Stimulated activated CD4-positive, alpha-beta T cell treated with anti-CD3 and anti-CD28 coated beads, Interleukin-1b, Interleukin-23, amount 100 ng/mL, for 24 hours (primary cell): ENCODE data around the gene RNF207.

Experiments
- DNase-seq, 4 experiments: peaks; one replicate each; pipeline ENCODE4 v3.0.0-alpha.2; 2020; ENCODE audit warnings: low read depth in 4 of 4, low spot score in 1 of 4

The RNF207 gene

DNA sequence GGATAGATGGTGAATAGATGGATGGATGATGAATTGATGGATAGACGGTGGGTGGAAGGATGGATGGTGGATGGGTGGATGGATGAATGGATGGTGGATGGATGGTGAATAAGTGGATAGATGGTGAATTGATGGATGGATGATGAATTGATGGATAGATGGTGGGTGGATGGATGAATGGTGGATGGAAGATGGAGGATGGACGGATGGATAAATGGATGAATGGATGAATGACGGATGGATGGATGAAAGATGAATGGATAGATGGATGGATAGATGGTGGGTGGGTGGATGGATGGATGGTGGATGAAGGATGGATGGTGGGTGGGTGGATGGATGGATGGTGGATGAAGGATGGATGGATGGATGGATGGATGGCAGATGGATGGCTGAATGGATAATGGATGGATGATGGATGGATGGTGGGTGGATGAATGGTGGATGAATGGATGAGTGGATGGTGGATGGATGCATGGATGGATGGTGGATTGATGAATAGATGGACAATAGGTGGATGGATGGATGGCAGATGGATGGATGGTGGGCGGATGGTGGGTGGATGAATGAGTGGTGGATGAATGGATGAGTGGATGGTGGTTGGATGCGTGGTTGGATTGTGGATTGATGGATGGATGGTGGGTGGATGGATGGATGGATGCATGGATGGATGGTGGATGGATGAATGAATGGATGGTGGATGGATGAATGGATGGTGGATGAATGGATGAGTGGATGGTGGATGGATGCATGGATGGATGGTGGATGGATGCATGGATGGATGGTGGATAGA is 31.1 kb upstream of the RNF207 start:
- no peak for DNase-seq

DNA sequence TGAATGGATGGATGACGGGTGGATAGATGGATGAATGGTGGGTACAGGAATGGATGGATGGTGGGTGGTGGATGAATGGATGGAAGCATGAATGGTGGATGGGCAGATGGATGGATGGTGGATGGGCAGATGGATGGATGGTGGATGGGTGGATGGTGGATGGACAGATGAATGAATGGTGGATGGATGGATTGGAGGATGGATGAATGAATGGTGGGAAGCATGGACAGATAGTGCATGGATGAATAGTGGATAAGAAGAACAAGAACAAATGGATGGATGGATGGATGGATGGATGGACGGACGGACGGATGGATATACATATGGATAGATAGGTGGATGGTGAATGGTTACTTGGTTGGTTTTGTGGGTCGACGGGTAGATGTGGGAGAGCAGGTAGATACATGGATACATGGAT is 30.5 kb upstream of the RNF207 start:
- no peak for DNase-seq

DNA sequence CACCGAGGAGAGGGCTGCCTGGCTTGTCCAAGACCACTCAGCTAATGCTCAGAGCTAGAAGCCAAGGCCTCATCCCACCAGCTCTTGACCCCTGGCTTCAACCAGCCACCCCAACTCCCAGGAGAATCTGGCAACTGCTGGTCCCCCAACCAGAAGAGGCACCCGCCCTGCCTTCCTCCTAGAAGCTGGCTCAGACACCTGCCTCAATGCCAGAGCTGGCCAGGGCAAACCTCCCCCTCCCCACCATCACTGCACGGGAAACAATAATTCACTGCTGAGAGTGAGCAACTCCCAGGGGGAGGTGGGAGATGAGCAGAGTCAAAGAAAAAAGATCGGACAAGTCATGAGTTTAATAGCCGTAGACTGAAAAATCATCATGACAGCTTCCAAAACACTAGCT is 29.1 kb upstream of the RNF207 start:
- no peak for DNase-seq

DNA sequence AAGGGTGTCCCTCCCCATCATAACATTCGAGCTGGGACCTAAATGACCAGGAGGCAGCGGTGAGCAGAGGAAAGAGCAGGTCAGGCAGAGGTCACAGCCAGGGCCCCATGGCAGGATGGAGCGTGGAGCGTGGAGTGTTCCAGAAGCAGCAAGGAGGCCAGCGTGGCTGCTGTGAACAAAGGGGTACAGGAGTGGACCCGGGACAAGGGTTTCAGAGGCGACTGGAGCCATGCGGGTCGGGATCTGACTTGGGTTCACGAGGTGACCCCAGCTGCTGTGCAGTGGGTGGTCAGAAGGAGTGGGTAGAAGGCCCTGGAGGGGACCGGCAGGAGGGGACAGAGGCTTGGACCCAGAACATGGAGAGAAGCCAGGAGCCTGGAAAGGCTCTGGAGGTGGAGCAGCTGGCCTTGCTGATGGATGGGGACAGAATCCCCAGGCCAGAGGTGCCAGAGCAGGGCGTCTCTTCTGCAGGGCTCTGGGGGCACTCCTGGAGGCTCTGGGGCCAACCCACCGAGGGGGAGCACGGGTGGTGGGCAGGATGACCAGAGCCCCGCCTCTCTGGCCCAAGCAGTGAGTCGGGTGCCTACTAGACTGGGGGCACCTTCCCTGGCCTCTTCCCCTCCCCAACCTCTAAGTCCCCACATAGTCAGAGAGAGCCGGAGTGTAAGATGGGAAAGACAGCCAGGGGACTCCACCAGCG is 28.1 kb upstream of the RNF207 start:
- DNase-seq: no peak

DNA sequence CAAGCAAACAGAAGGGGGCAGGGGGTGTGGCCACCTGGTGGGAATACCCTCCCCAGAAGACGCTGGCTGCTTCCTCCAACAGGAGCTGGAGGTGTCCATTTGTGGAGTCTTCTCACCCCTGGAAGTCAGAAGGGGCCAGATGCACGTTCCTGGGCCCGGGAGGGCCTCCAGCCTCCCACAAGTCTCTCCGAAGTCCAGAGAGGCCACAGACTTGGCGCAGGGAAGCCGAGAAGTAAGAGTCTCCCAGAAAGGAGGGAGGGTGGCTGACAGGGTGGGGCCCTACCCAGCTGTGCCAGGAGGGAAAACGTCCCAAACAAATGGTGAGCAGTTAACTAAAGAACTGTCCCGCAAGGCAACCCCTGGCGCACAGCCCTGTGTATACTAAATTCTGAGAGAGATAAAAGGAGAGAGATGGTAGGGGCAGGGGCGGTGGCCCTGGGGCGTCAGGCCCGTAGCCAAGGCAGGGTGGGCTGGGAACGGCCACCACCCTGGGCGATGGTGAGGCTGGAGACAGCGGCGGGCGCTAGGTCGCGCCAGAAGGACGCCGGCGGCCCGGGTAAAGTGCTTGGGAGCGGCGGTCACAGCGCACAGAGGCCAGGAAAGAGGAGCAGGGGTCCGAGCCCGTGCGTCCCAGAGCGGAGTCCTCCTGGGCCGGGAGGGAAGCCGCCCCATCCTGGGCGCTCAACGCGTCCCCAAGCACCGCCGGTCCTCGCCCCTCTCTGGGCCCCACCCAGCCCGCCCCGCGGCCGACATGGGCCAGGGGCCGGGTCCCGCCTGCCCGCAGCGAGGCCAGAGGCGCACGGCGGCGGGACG is 27.0 kb upstream of the RNF207 start:
- no peak for DNase-seq

DNA sequence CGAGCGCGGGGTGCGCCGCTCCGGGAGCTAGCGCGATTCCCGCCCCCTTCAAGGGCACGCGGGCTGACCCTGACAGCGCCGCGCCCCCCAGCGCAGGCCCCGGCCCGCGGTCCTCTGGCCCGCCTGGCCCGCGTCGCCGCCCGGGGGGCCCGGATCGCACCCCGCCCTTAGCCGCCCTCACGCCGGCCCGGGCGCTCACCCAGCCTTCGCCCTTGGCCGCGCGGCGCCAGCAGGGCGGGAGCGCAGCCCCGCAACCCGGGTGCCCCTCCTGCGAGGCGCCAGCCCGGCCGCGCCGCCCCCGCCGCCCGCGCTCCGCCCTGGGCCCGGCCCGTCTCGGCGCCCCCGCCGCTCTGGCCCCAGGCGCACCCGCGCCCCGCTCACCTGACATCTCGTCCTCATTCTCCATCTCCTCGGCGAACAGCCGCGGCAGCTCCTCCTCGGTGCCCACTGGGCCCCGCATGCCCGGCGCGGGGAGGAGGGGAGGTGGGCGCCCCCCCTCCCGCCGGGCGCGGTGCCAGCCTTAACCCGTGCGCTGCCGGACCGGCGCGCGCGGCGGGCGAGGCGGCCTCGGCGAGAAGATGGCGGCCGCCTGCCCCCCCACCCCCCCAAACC is 26.2 kb upstream of the RNF207 start:
- DNase-seq: no peak

DNA sequence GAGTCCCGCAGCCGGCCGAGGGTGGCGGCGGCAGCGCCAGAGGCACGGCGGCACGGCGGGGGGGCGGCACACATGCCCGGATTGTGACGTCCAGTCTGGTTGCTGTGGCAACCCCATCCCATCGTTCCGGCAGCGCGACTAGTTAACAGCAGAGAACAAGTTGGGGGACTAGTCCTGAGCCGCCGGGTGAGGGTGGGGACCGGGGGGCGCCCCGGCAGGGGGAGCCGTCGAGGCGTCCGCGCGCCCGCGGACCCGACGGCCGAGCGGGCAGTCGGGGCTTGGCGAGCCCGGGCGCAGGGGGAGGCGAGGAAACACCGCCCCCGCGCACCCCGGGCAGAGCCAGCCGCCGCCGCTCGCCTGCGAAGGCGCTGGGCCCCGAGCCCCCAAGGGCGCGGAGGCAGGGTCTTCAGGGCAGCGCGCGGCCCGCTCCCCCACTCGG is 25.6 kb upstream of the RNF207 start, which contains the start of gene CHD5:
Gene CHD5 (minus strand): TSS at position 54 of the 439 bp plus-strand sequence. CDS start 298 bp downstream, outside the sequence.
- DNase-seq: no peak

DNA sequence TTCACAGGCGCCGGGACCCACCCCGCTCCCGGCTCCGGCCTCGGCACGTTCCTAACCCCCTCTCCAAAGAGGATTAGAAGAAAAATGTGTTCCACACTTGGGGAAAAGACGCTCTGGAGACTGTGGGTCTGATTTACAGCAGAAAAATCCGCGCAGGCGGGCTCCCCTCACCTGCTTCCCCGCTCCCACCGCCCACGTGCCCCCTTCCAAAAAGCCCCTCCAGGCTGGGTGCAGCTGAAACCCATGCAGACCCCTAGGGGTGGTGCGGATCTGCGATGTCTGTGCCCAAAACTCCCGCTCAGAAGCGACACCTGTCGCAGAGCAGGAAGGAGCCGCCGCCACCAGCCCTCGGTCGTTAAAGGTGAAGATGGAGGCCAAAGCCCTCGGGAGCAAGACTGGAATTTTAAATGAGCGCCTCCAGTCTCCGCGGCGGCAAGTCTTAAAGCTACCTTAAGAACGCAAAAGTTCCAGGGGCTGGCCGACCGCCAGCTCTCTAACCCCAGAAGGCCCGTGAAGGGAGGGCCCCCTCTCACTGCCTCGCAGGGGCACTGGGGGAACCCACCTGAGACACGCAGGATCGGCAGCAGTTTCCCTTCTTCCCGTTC is 25.1 kb upstream of the RNF207 start:
- DNase-seq: no peak

DNA sequence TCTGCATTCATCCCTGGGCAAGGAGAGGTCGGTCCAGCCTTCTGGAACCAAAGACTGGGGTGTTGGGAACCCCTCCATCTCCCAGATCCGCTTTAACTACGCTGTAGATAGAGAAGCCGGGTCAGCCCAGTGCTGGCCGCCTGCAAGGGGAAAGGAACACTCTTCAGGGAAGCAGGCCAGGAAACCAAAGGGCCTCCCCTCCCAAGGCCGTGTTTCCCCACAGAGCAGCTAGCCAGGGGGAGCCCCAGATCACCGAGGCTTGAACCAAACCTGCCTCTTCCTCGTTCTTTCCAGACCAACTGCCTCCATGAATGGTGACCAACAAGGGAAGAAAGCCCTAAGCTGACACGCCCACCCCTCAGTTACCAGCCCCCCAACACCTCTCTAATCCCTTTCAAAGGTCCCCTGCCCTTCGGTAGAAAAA is 24.6 kb upstream of the RNF207 start:
- DNase-seq: no peak

DNA sequence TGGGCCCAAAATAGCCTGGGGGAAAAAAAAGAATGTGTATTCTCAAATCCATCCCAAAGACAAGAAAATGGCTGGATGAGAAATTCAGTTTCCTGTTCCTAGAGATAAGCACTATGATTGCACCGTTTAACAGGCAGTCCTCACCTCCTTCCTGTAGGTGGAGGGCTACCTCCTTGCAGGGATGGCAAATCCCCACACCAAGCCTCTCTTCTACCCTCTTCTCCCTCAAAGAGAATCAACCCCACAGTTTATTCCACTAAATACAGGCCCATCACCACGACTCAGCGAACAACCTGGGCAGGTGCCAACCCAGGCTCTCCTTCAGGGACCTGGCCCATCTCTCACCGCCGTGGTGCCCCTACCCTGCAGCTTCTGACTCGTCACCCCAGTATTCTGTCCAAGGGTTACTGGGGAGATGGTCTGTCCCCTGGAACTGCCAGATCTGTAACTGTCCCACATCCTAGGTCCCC is 22.4 kb upstream of the RNF207 start:
- DNase-seq: no peak

DNA sequence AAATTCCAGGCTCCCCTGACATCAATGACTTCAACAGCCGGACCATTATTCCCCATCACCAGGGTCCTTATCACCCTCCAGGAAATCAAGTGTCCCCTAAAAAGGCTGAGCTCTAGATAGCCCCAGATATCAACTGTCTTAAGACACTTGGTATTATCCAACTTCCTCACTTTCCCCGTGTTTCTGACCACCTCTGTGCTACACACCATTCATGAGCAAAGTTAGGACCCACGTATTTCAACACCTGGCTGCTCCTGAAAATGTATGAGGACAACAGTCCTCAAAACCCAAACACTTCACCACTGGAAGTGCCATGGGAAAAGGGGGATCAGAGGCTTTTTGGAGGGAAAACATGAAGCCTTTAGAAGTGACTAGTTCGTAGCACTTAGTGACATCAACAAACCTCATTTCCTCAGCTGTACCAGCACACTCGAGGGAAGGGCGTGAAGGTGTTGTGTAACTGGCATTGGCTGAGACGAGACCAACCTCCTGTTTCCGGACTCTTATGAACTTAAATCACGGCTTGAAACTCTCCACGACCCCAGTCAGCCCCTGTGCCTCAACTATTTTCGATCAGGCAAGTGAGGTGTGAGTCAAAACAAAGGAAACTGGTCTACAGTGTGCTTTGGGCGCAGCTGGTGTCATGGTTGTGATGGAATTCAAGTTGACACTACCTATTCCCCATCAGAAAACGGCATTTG is 21.7 kb upstream of the RNF207 start:
- no peak for DNase-seq

DNA sequence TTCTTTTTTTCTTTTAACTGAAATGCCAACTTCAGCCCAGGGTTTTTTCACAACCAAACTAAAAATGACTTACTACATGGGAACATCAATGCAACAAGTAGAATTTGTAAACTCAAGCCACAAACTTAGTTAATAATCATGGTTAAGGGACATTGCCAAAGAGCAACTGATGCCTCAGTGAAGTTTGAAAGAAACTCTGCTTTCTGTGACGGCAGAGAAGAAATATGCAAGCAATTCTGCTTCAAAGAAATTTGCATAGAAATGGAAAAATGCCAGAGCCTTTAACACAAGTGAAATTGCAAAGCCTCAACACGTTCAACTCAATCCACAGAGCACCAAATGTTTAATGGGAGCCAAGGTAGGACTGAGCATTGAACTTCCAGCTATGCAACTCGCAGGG is 20.8 kb upstream of the RNF207 start:
- DNase-seq: no peak

DNA sequence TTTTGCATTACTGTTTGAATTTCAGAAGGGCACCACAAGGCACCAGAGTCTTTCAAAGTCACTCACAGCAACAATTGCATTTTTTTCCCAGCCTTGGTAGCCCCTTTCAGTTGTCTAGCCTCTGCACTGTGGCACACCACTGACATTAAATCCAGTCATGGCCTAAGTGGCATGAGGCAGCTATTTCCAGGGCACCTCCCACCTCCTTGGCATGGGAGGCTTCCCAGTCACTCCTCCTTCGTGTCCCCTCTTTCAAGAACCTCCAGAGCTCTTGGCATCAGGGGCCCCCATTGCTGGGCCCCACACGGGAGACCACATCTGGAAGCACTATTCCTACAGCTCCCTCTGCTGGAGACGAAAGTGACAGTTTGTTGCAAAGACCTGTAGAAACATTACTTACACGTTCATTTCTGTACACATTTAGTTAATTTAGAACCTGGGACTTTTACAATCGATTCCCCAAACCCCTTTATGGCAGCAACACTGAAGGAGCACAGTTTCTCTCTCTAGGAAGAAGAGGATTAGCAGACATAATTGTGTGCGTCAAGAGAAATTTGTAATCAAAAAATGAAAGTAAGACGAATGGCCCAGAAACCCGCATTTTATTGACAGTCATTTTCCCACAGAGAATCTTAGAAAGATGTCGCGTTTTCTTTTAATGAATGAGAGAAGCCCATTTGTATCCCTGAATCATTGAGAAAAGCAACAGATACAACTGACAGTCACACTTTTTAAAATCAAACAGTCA is 20.1 kb upstream of the RNF207 start:
- DNase-seq: no peak

DNA sequence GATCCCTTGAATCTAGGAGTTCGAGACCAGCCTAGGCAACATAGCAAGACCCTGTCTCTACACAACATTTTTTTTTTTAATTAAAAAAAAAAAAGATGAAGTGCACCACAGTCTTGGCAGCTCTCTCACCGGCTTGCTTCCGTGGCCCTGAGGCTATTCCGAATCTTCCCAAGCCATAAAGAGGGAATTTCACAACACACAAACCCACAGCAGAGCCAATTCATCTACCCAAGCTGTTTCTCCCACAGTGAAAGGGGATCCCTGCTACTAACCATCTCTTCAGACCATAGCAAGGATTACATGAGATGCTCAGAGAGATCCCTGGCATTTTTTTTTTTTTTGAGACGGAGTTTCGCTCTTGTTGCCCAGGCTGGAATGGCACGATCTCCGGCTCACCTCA is 17.5 kb upstream of the RNF207 start:
- no peak for DNase-seq

DNA sequence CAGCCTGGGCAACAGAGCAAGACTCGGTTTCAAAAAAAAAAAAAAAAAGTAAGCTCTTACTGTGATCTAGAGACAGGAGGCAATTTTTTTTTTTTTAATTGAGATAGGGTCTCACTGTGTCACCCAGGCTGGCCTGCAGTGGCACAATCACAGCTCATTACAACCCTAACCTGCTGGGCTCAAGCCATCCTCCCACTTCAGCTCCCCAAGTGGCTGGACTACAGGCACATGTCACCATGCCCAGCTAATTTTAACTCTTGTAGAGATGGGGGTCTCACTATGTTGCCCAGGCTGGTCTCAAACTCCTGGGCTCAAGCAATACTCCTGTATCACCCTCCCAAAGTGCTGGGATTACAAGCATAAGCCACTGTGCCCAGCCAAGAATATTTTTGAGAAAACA is 14.0 kb upstream of the RNF207 start:
- no peak for DNase-seq

DNA sequence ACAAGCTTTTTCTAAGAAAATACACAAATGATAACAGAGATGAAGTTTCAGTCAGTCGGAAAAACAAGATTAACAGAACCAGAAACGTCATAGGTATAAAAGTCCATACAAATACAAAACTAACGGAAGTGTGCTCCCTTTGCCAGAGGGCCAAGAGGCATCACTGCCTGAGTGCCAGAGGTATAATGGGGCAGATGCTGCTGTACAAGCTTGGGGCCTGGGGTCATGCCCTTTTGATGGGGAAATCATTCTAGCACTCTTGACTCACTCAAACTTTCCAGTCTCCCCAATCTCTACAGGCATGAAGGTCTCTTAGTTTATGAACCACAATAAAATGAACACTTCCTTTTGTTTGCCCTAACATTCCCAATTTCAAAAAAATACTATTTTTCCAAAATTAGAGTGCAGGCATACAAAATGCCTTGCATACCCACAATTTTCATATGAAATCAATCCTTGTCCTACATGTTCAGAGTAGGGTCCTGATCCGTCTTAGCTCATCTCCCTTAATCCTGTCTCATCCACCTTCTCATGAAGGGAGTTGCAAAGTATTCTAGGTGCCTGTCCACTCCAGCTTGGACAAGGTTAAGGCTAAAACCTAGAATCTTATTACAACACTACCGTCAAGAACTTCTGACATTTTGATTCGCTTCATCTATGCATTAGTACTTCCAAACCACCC is 8.0 kb upstream of the RNF207 start:
- no peak for DNase-seq

DNA sequence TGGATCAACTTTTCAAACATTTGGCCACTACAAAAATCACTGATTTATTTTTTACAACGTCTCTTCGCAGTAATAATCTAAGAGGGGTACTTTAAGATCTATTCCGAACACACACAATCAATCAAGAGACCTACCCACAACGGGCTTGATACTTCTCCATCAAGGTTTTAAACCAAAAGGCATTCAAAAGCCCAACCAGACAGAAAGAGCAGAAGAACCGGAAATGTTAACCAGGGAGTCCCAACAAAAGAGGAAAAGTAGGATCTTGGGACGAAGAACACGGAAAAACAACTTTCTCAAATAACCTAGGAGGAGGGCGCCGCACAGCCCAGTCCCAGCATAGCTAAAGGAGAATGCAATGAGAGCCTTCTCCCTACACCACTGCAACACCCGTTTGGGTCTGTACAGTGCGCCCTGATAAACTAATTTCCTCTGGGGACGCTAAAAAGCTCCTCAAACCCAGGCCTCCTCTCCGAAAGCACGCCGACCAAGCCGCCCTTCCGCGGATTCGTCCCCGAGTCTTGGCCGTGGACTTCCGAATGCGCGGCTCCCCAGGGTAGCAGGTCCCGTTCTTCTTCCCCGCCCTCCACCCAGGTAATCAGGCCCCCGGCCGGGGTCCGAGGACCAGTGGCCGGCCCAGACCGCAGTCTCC is 7.1 kb upstream of the RNF207 start:
- DNase-seq: no peak
